Astrocyte of the spinal cord (primary cell): Measurements from ENCODE around the gene SUPT20H.
A peak's percentile ranks its signal among the peaks of the same experiment; 100 is the strongest.

Experiments used
- DNase-seq: peaks from one replicate; pipeline ENCODE4 v3.0.0; 2011; ENCODE audit warnings: low read depth, low spot score
- H3K4me3 ChIP-seq: 2 replicates; pipeline ENCODE4 v1.5.1; 2011; ENCODE audit warnings: low read depth, mild to moderate bottlenecking, low read length, moderate library complexity
- CTCF ChIP-seq: IDR thresholded peaks from 2 replicates; pipeline ENCODE4 v1.5.1; 2012; ENCODE audit warnings: low read depth, mild to moderate bottlenecking, low read length, inconsistent platforms
- in situ Hi-C: cut with HindIII; loops from 2 replicates; pipeline ENCODE4 v1.10.0; 2017; ENCODE audit warnings: low sequenced_read_pairs

Gene SUPT20H

GRCh38 chr13:37058910-37059847 is at the start of gene SUPT20H:
Gene SUPT20H (minus strand): TSS chr13:37059688. CDS start chr13:37051490, 8,198 bp downstream.
- in situ Hi-C loops: no loop called here
- peak within 1 kb of the TSS; percentile 95 for H3K4me3 ChIP-seq
- no peak for TF ChIP-seq CTCF
- peak; percentile 93 for DNase-seq

GRCh38 chr13:37109051-37109678 is 49.7 kb upstream of the SUPT20H start:
- in situ Hi-C loops: no loop called here
- TF ChIP-seq CTCF: peak; percentile 59
- H3K4me3 ChIP-seq: no peak overlapping the region
- peak; percentile 70 for DNase-seq

- no peak overlapping the region for H3K4me3 ChIP-seq
- no peak for DNase-seq
- in situ Hi-C loops: no loop called here
- no peak for TF ChIP-seq CTCF
These were observed 48.4 kb upstream of the SUPT20H start for GRCh38 chr13:37107868-37108267.

- H3K4me3 ChIP-seq: no peak overlapping the region
- no peak for TF ChIP-seq CTCF
- DNase-seq: no peak
- in situ Hi-C loops: no loop called here
These were observed 48.0 kb upstream of the SUPT20H start for GRCh38 chr13:37107456-37107855.

- in situ Hi-C loops: no loop called here
These were observed 47.2 kb upstream of the SUPT20H start for GRCh38 chr13:37106642-37107041.

GRCh38 chr13:37105251-37105714 is 45.8 kb upstream of the SUPT20H start, which contains the start of gene CSNK1A1L:
Gene CSNK1A1L (minus strand): TSS chr13:37105664. CDS start chr13:37105256, 408 bp downstream.
- no peak for TF ChIP-seq CTCF
- no peak for DNase-seq
- H3K4me3 ChIP-seq: no peak within 1 kb of the TSS
- in situ Hi-C loops: no loop called here

More at GRCh38 chr13:37106642-37107041, 47.2 kb upstream of the SUPT20H start:
- DNase-seq: no peak
- TF ChIP-seq CTCF: no peak
- H3K4me3 ChIP-seq: no peak overlapping the region
